ENCODE measurements around the gene GLRX3. TPM values are rescaled to one million over a fixed set of nuclear protein-coding genes. Genes with fewer than 3 reads are reported as not detected.

The GLRX3 gene
- total and polyA plus RNA-seq, 2 experiments from 2014 or later = 141 to 201 TPM

- H3K27me3 Mint-ChIP-seq (ENCODE audit: insufficient read depth, low read depth, poor library complexity) = peaks cover 6% of the 10 kb centered on the region
- no peak for TF ChIP-seq POLR2AphosphoS5 (IDR thresholded peaks at IDR 0.05; ENCODE audit: low read depth)
- TF ChIP-seq JUNB (IDR thresholded peaks at IDR 0.05; ENCODE audit: unreplicated experiment) = no peak
- TF ChIP-seq EZH2 (IDR thresholded peaks at IDR 0.05; ENCODE audit: low read depth, unreplicated experiment) = no peak
- TF ChIP-seq, protein P1, sequence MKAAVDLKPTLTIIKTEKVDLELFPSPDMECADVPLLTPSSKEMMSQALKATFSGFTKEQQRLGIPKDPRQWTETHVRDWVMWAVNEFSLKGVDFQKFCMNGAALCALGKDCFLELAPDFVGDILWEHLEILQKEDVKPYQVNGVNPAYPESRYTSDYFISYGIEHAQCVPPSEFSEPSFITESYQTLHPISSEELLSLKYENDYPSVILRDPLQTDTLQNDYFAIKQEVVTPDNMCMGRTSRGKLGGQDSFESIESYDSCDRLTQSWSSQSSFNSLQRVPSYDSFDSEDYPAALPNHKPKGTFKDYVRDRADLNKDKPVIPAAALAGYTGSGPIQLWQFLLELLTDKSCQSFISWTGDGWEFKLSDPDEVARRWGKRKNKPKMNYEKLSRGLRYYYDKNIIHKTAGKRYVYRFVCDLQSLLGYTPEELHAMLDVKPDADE (IDR thresholded peaks at IDR 0.05) = no peak
- no peak for TF ChIP-seq CREB1 (CRISPR knock-in tag; IDR thresholded peaks at IDR 0.05; ENCODE audit: low read depth)
- TF ChIP-seq ZNF114 (CRISPR knock-in tag; IDR thresholded peaks at IDR 0.05) = no peak
- TF ChIP-seq ZNF331 (CRISPR knock-in tag; IDR thresholded peaks at IDR 0.05; ENCODE audit: low read depth) = no peak
- no peak for TF ChIP-seq CTCF (conservative IDR thresholded peaks at IDR 0.05; ENCODE audit: low read depth in 2 of 2)
- no peak for TF ChIP-seq EZH2phosphoT487 (IDR thresholded peaks at IDR 0.05; ENCODE audit: unreplicated experiment)
- TF ChIP-seq STAT1 (IDR thresholded peaks at IDR 0.05; ENCODE audit: unreplicated experiment) = no peak
Measured at GRCh38 chr10:130220251-130221185, 84.3 kb downstream of the GLRX3 start.

More at GRCh38 chr10:130220251-130221185, 84.3 kb downstream of the GLRX3 start:
- Mint-ChIP-seq H3K36me3 (ENCODE audit: low read depth) (peaks cover 42% of the 10 kb centered on the region), H3K4me3 (no peak overlapping the region), H3K4me1 (no peaks in the 10 kb centered on the region), H3K9me3 (peaks cover 98% of the 10 kb centered on the region), H3K27ac (no peak overlapping the region)
- Histone ChIP-seq H3K27me3 (ENCODE audit: insufficient read depth) (no peaks in the 10 kb centered on the region), H3K27ac (ENCODE audit: low read depth) (no peak overlapping the region), H4K20me1 (replicated peaks; ENCODE audit: insufficient read depth) (no peaks in the 10 kb centered on the region), H3K79me2 (replicated peaks; ENCODE audit: insufficient read depth) (no peaks in the 10 kb centered on the region), H3K4me1 (ENCODE audit: insufficient read depth) (no peaks in the 10 kb centered on the region), H3F3A (replicated peaks; ENCODE audit: low read depth) (no peaks in the 10 kb centered on the region), H3K4me3 (no peak overlapping the region), H3K4me2 (no peak overlapping the region), H3K36me3 (ENCODE audit: insufficient read depth) (no peaks in the 10 kb centered on the region), H2AFZ (no peak overlapping the region), H3K9me2 (ENCODE audit: insufficient read depth) (no peaks in the 10 kb centered on the region)
- ATAC-seq = no peak
- DNase-seq (ENCODE audit: low spot score) = no peak
